ENCODE data around the gene CCDC57.

The CCDC57 gene

DNA sequence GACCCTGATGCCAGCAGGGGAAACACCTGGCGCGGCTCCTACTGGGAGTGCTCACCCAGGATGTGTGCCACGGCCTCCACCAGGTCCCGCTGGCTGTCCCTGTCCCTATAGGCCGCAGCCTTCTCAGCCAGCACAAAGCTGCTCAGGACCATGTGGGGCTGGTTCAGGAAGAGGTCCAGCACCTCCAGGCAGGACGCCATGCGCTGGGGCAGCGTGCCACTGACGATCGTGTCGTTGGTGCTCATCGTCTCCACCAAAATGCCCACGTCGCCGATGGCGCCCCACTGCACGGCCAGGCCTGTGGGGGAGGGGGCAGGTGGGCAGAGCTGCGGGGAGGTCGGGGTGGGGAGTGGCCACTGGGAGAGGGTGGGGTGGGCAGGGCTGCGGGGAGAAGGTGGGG lies 131.1 kb downstream of the CCDC57 start:
- no peak overlapping the region for H3K4me3 ChIP-seq (ENCODE audit: low read depth, low read length)
- TF ChIP-seq, protein P1, sequence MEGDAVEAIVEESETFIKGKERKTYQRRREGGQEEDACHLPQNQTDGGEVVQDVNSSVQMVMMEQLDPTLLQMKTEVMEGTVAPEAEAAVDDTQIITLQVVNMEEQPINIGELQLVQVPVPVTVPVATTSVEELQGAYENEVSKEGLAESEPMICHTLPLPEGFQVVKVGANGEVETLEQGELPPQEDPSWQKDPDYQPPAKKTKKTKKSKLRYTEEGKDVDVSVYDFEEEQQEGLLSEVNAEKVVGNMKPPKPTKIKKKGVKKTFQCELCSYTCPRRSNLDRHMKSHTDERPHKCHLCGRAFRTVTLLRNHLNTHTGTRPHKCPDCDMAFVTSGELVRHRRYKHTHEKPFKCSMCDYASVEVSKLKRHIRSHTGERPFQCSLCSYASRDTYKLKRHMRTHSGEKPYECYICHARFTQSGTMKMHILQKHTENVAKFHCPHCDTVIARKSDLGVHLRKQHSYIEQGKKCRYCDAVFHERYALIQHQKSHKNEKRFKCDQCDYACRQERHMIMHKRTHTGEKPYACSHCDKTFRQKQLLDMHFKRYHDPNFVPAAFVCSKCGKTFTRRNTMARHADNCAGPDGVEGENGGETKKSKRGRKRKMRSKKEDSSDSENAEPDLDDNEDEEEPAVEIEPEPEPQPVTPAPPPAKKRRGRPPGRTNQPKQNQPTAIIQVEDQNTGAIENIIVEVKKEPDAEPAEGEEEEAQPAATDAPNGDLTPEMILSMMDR (IDR thresholded peaks at IDR 0.05; ENCODE audit: low read depth, low read length): no peak

DNA sequence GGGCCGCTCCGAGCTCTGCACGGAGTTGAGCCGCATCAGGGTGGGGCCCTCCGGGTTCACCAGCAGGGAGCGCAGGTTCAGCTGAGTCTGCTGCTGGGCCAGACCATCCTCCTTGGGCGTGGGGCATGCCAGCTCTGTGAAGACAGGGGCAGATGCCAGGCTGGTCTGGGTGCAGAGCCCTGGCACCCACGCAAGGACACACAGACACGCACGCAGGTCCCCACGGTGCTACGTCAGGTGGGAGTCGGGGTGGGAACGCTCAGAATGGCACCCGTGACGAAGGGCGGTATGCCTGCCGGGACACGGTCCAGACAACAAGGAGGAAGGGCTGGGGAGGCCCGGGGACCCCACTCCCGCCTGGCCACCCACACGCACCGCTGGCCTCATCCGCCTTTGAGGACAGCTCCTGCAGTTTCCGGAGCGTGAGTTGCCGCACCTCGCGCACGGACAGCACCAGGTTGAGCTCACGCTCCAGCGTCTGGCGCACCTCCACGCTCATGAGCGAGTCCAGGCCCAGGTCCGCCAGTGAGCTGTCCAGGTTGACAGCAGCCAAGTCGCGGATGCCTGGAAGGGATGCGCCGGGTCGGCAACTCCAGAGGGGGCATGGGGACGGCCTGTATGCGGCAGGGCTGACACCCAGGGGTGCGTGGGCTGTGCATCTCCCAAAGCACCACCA lies 131.7 kb downstream of the CCDC57 start:
- H3K4me3 ChIP-seq (ENCODE audit: low read depth, low read length): no peak overlapping the region
- TF ChIP-seq, protein P1 (IDR thresholded peaks at IDR 0.05; ENCODE audit: low read depth, low read length): no peak

DNA sequence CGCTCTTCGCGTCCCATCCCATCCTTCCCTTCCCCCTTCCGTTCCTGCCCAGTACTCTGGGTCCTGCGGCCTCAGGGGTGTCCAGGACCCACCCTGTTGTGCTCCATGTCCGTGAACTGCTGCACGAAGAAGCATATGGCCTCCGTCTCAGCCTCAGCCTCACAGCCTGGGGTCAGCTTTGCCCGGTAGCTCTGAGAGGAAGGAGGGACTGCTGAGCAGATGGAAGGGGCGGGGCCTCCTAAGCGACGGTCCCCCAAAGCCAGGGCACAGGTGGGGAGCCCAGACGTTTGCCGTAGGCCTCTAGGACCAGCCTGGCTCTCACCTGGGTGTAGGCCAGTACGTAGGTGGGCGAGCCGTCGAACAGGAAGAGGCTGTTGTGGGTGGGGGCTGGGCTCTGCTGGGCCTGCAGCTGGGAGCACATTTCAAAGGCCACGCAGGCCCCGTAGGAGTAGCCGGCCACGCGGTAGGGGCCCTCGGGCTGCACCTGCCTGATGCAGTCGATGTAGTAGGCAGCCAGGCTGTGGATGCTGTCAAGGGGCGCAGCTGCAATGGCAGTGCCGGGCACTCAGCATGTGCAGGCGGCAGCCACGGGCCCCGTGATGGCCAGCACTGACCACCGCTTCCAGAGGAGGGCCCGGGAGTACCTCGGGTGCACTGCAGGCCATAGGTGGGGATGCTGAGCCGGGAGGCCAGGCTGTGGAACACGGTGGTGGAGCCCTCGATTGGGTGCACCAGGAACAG lies 132.4 kb downstream of the CCDC57 start:
- TF ChIP-seq, protein P1 (IDR thresholded peaks at IDR 0.05; ENCODE audit: low read depth, low read length): no peak
- no peak overlapping the region for H3K4me3 ChIP-seq (ENCODE audit: low read depth, low read length)

DNA sequence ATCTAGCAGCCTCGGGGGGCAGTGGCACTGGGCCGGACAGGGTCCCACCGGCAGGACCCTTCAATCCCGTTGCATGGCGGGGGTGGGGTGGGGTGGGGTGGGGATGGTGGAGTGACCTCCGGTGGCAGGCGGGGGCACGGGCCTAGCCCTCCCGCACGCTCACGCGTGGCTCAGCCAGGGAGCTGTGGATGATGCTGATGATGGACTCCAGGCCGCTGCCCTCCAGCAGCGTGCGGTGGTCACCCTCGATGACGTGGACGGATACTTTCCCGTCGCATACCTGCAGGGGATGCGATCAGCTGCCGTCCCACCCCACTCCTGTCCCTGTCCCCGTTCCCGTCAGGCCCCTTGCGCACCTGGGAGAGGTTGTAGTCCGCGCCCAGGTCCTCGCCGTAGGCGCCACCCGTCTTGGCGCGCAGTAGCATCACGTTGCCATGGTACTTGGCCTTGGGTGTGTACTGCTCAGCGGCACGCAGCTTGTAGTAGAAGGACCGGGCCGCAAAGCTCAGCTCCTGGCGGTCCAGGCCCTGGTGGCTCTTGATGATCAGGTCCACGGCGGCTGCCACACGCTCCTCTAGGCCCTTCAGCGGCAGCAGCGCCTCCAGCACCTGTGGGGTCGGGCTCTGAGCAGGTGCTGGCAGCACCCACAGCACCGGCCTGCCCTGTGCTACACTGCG lies 133.5 kb downstream of the CCDC57 start:
- no peak overlapping the region for H3K4me3 ChIP-seq (ENCODE audit: low read depth, low read length)
- TF ChIP-seq, protein P1 (IDR thresholded peaks at IDR 0.05; ENCODE audit: low read depth, low read length): no peak

DNA sequence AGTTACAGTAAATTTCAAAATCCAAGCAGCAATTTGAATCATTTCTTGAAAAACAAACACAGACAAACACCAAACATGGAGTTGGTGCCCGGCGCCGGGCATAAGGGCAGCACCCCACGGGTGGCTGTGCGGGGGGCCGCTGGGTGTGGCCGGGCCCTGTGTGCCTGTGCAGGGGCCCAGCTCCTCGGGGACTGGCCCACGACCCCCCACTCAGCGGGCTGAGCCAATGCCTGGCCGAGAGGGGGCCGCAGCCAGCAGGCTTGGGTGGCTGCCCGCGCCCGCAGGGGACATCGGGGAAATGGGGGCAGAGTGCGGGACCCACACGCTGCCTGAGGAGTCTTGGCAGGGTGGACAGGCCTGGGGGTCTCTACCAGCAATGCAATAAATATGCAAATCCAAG lies 134.2 kb downstream of the CCDC57 start:
- TF ChIP-seq, protein P1 (IDR thresholded peaks at IDR 0.05; ENCODE audit: low read depth, low read length): no peak
- no peak overlapping the region for H3K4me3 ChIP-seq (ENCODE audit: low read depth, low read length)

DNA sequence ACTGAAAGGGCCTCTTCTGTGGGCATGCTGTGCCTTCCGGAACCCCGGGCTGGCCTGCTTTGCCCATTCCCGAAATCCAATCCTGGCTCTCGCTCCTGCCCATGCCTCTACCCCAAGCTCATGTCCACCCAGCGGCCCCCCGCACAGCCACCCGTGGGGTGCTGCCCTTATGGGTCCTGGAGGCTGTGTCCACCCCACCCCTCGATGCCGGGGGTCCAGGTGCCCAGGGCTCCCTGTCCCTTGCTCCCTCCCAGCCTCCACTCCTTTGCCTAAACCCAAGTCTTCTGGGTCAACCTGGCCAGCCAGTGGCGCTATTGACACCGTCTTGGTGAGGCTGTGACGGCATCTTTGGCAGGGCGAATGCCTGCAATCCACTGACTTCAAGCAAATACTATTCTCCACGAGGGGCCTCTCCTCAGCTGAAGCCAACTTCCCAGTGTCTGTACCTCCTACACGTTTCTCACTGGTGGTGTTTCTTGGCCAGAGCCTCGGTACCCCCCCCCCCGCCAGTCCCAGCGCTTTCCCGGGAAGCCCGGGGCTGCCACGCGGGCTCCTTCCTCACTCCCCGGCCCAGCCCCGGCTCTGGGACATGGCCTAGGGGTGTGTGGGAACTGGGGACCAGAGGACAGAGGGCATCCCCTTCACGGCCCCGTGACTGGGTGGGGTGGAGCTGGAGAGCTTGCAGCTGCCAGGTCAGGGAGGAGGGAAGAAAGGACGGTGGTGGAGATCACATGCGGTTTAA lies 134.9 kb downstream of the CCDC57 start:
- H3K4me3 ChIP-seq (ENCODE audit: low read depth, low read length): no peak overlapping the region
- TF ChIP-seq, protein P1 (IDR thresholded peaks at IDR 0.05; ENCODE audit: low read depth, low read length): no peak

All from WI38 (cell line).